HCT116 (cell line): ENCODE results near the gene RAVER2. TPM values are rescaled to one million over a fixed set of nuclear protein-coding genes. Genes with fewer than 3 reads are reported as not detected.
A peak's percentile ranks its signal among the peaks of the same experiment; 100 is the strongest.

ENCODE experiments used
- ATAC-seq: fragments of 200-7000 bp; cut with Tn5 transposase; 2 replicates; pipeline ENCODE4 v1.9.1; 2020; ENCODE audit warnings: mild to moderate bottlenecking, moderate library complexity
- BruUV-seq: library from RNA; stranded (reverse); fragments of 400-500 nt; replicated peaks from 2 replicates; lab custom pipeline; 2021; lab: Mats Ljungman, UMichigan
- CTCF ChIA-PET: fragments of 300-600 bp; sonication (Branson Sonifier 250); formaldehyde crosslinking; loops from one replicate; lab custom pipeline; 2021; ENCODE audit warnings: antibody characterized with exemption; lab: Charles Lee
- POLR2A ChIA-PET: fragments of 300-600, 350-600 bp; sonication (Branson Sonifier 250); formaldehyde crosslinking; loops from one replicate; lab custom pipeline; 2021; ENCODE audit warnings: antibody characterized with exemption; lab: Charles Lee
- RAD21 ChIA-PET, 2 experiments: fragments of 300-600 bp; sonication (Branson Sonifier 250); formaldehyde crosslinking; loops; one replicate each; lab custom pipeline; 2023; ENCODE audit warnings: low total read pairs in 2 of 2; ENCODE audit not compliant: uncharacterized antibody in 2 of 2, unreplicated experiment in 2 of 2, low non-redundant PET in 1 of 2; lab: Charles Lee
- DNase-seq: peaks from one replicate; pipeline ENCODE4 v3.0.0-alpha.2; 2010; ENCODE audit warnings: low read depth, low spot score
- H2AFZ ChIP-seq: fragments of 200-600 bp; shearing (Covaris generic), sonication (generic); 2 replicates; pipeline ENCODE4 v1.6.1; 2017; ENCODE audit warnings: low read depth, mixed run types, mixed read lengths, antibody characterized with exemption, low read length; ENCODE audit not compliant: poor library complexity, severe bottlenecking
- H3K27ac ChIP-seq: 2 replicates; pipeline ENCODE4 v1.5.1; 2012; ENCODE audit warnings: low read depth, low read length
- H3K27me3 ChIP-seq: fragments of 200-600 bp; sonication (generic); 2 replicates; pipeline ENCODE4 v1.6.1; 2016; ENCODE audit warnings: mixed run types, low read length, mixed read lengths; ENCODE audit not compliant: insufficient read depth
- H3K36me3 ChIP-seq, 2 experiments: fragments of 200-500 bp in 1 of 2; fragments of 200-600 bp in 1 of 2; sonication (Bioruptor generic) in 1 of 2; sonication (generic) in 1 of 2; 2 replicates each; pipeline versions ENCODE4 v1.5.1 to v1.6.1; 2014 to 2016; ENCODE audit warnings: low read length in 2 of 2, inconsistent platforms in 1 of 2, mixed read lengths in 1 of 2, mixed run types in 1 of 2; ENCODE audit not compliant: insufficient read depth in 2 of 2, control insufficient read depth in 1 of 2
- H3K4me1 ChIP-seq, 2 experiments: fragments of 200-600 bp in 1 of 2; sonication (generic) in 1 of 2; 2 replicates each; pipeline versions ENCODE4 v1.5.1 to v1.6.1; 2012 to 2017; ENCODE audit warnings: low read length in 2 of 2, inconsistent platforms in 1 of 2, mild to moderate bottlenecking in 1 of 2, mixed read lengths in 1 of 2, mixed run types in 1 of 2, moderate library complexity in 1 of 2; ENCODE audit not compliant: insufficient read depth in 2 of 2, control insufficient read depth in 1 of 2
- H3K4me2 ChIP-seq: fragments of 200-600 bp; sonication (generic); 2 replicates; pipeline ENCODE4 v1.6.1; 2017; ENCODE audit warnings: mixed run types, low read length, mixed read lengths
- H3K4me3 ChIP-seq, 2 experiments: fragments of 200-600 bp in 1 of 2; sonication (generic) in 1 of 2; replicated peaks in 1 of 2; 2 replicates each; pipeline ENCODE4 v1.5.1; 2011 to 2016; ENCODE audit warnings: low read length in 2 of 2, control low read depth in 1 of 2, low read depth in 1 of 2, mild to moderate bottlenecking in 1 of 2, mixed read lengths in 1 of 2, mixed run types in 1 of 2
- H3K79me2 ChIP-seq: fragments of 200-600 bp; sonication (generic); 2 replicates; pipeline ENCODE4 v1.6.1; 2017; ENCODE audit warnings: mild to moderate bottlenecking, mixed run types, low read length, moderate library complexity, mixed read lengths; ENCODE audit not compliant: insufficient read depth
- H3K9ac ChIP-seq: fragments of 200-600 bp; sonication (generic); 2 replicates; pipeline ENCODE4 v1.6.1; 2016; ENCODE audit warnings: low read length, mixed read lengths
- H3K9me2 ChIP-seq: fragments of 200-600 bp; sonication (generic), shearing (Covaris generic); 2 replicates; pipeline ENCODE4 v1.6.1; 2017; ENCODE audit warnings: mixed run types, mild to moderate bottlenecking, moderate library complexity; ENCODE audit not compliant: insufficient read depth
- H3K9me3 ChIP-seq, 2 experiments: fragments of 200-500 bp in 1 of 2; fragments of 200-600 bp in 1 of 2; sonication (Bioruptor generic) in 1 of 2; sonication (generic) in 1 of 2; 2 replicates each; pipeline ENCODE4 v1.6.1; 2014 to 2017; ENCODE audit warnings: low read length in 2 of 2, mixed read lengths in 2 of 2, inconsistent platforms in 1 of 2, low read depth in 1 of 2, mild to moderate bottlenecking in 1 of 2, mixed run types in 1 of 2, moderate library complexity in 1 of 2; ENCODE audit not compliant: control insufficient read depth in 1 of 2, insufficient read depth in 1 of 2
- H4K20me1 ChIP-seq: fragments of 200-600 bp; sonication (generic), shearing (Covaris generic); 2 replicates; pipeline ENCODE4 v1.6.1; 2017; ENCODE audit warnings: mixed run types, mild to moderate bottlenecking, moderate library complexity; ENCODE audit not compliant: insufficient read depth
- ATF3 ChIP-seq: IDR thresholded peaks from 2 replicates; pipeline ENCODE4 v1.6.1; 2012
- SRF ChIP-seq: IDR thresholded peaks from 2 replicates; pipeline ENCODE4 v1.6.1; 2012; ENCODE audit warnings: low read depth
- ZBTB33 ChIP-seq: IDR thresholded peaks from 2 replicates; pipeline ENCODE4 v1.6.1; 2011; ENCODE audit warnings: mild to moderate bottlenecking, low read length, moderate library complexity; ENCODE audit not compliant: insufficient replicate concordance; ENCODE audit errors: extremely low read depth
- ZFX ChIP-seq: fragments of 450-650 bp; IDR thresholded peaks from 2 replicates; pipeline ENCODE4 v1.6.1; 2017
- intact Hi-C: fragments of 100-400 bp; cut with micrococcal nuclease; formaldehyde crosslinking; loops from 2 replicates; pipeline ENCODE4 v1.10.0; 2022
- total RNA-seq: library from RNA; stranded (reverse); gene quantifications from one replicate; pipeline ENCODE4 v1.2.1, GENCODE V29; 2021; ENCODE audit not compliant: unreplicated experiment

Gene RAVER2
- total RNA-seq, 1 experiment from 2014 or later, result 23.2 TPM

GRCh38 chr1:64743954-64744491 lies 852 bp upstream of the RAVER2 start:
- 0 out of 2 replicates have a peak, but pooled peaks have one; percentile 21 for TF ChIP-seq SRF
- no peak for TF ChIP-seq ZBTB33
- TF ChIP-seq ZFX, result no peak
- no peaks in the 10 kb centered on the region for H3K9me3 ChIP-seq
- H4K20me1 ChIP-seq, result no peaks in the 10 kb centered on the region
- H3K27ac ChIP-seq, result peak overlapping the region; percentile 60
- intact Hi-C loops, result no loop called here
- no peaks in the 10 kb centered on the region for H3K27me3 ChIP-seq
- RAD21 ChIA-PET, result no interaction called here
- ATAC-seq (peak; percentile 6), DNase-seq (no peak)
- H3K4me3 ChIP-seq, result peak overlapping the region; percentile 70 to 88
- peaks cover 6 to 21% of the 10 kb centered on the region in 2 experiments; a peak in 2 of 4 replicates for H3K4me1 ChIP-seq
- CTCF ChIA-PET, result no interaction called here
- BruUV-seq, result no TSS peak
- peak overlapping the region; percentile 85 for H3K9ac ChIP-seq
- H3K9me2 ChIP-seq, result no peaks in the 10 kb centered on the region
- H3K36me3 ChIP-seq, result no peaks in the 10 kb centered on the region
- H3K79me2 ChIP-seq, result peaks cover 38% of the 10 kb centered on the region
- peak overlapping the region; percentile 96 for H3K4me2 ChIP-seq
- peak overlapping the region; percentile 97 for H2AFZ ChIP-seq
- POLR2A ChIA-PET, result no interaction called here

GRCh38 chr1:64745181-64745985 lies 508 bp downstream of the RAVER2 start:
- TF ChIP-seq ZFX (peak; percentile 67), ATF3 (no peak)
- TF ChIP-seq, all 23 proteins: peak for 1
- Histone ChIP-seq H3K9me2 (no peaks in the 10 kb centered on the region), H2AFZ (no peak overlapping the region), H3K9ac (peak overlapping the region; percentile 85), H3K4me2 (peak overlapping the region; percentile 96), H3K27me3 (no peaks in the 10 kb centered on the region), H4K20me1 (no peaks in the 10 kb centered on the region), H3K4me1 (peaks cover 6 to 21% of the 10 kb centered on the region in 2 experiments; a peak in 2 of 4 replicates), H3K4me3 (peak overlapping the region; percentile 70 to 88), H3K36me3 (no peaks in the 10 kb centered on the region), H3K27ac (peak overlapping the region; percentile 60), H3K9me3 (no peaks in the 10 kb centered on the region), H3K79me2 (peaks cover 48% of the 10 kb centered on the region)
- DNase-seq (no peak), ATAC-seq (peak; percentile 3)
- intact Hi-C loops, result no loop called here
- CTCF ChIA-PET, result no interaction called here
- POLR2A ChIA-PET, result no interaction called here
- RAD21 ChIA-PET, result no interaction called here
- BruUV-seq, result no TSS peak
